ENCODE data around the gene LMNB1. TPM values are rescaled to one million over a fixed set of nuclear protein-coding genes. Genes with fewer than 3 reads are reported as not detected.

Gene LMNB1
- polyA plus RNA-seq, 1 donor (not counting 4 experiments of a cell fraction or from before 2014, with no cell fraction given), result 11.0 TPM

DNA sequence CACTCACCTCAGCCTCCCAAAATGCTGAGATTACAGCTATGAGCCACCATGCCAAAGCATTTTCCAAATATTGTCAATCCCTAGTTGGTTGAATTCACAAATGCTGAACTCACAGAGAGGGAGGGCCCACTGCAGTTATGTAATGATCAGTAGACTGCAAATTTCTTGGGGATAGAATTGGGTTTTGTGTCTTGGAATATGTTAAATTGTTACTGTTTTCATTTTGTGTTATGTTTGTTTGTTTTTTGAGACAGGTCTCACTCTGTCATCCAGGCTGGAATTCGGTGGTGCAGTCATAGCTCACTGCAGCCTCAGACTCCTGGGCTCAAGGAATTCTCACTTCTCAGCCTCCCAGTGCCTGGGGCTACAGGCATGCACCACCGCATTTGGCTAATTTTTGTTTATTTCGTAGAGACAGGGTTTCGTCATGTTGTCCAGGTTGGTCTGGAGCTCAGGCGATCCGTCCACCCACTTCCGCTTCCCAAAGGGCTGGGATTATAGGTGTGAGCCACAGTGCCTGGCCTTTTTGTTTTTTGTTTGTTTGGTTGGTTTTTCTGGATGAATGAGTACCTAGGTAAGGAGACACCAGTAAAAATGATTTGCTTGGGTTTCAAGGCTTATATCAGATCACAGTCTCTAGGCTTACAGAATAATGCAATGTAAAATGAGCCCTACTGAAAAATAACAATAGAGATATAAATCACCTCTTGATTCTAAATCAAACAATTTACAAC is 31.5 kb upstream of the LMNB1 start:
- no peak overlapping the region for H3K27ac ChIP-seq (ENCODE audit: control insufficient read depth, insufficient read depth, low read length)
- no peaks in the 10 kb centered on the region for H3K79me2 ChIP-seq (ENCODE audit: control insufficient read depth, insufficient read depth, low read length)
- no peak overlapping the region for H2AFZ ChIP-seq (ENCODE audit: control insufficient read depth, low read length)
- FAIRE-seq (no peak), DNase-seq (ENCODE audit: low read depth, low spot score) (no peak)
- no peaks in the 10 kb centered on the region for H3K4me1 ChIP-seq (ENCODE audit: control insufficient read depth, extremely low read depth, insufficient read depth, low read length)
- H4K20me1 ChIP-seq (ENCODE audit: control insufficient read depth, extremely low read depth, insufficient read depth, low read length), result no peaks in the 10 kb centered on the region
- H3K9ac ChIP-seq (ENCODE audit: control insufficient read depth, extremely low read depth, insufficient read depth, low read length), result no peak overlapping the region
- no peaks in the 10 kb centered on the region for H3K9me3 ChIP-seq (ENCODE audit: control insufficient read depth, low read depth, low read length)
- no peaks in the 10 kb centered on the region for H3K27me3 ChIP-seq (ENCODE audit: control insufficient read depth, extremely low read depth, insufficient read depth, low read length)
- TF ChIP-seq EZH2 (IDR thresholded peaks at IDR 0.05; ENCODE audit: low read length), result no peak
- TF ChIP-seq, protein P1, sequence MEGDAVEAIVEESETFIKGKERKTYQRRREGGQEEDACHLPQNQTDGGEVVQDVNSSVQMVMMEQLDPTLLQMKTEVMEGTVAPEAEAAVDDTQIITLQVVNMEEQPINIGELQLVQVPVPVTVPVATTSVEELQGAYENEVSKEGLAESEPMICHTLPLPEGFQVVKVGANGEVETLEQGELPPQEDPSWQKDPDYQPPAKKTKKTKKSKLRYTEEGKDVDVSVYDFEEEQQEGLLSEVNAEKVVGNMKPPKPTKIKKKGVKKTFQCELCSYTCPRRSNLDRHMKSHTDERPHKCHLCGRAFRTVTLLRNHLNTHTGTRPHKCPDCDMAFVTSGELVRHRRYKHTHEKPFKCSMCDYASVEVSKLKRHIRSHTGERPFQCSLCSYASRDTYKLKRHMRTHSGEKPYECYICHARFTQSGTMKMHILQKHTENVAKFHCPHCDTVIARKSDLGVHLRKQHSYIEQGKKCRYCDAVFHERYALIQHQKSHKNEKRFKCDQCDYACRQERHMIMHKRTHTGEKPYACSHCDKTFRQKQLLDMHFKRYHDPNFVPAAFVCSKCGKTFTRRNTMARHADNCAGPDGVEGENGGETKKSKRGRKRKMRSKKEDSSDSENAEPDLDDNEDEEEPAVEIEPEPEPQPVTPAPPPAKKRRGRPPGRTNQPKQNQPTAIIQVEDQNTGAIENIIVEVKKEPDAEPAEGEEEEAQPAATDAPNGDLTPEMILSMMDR (optimal IDR thresholded peaks at IDR 0.05 in 1 of 3, IDR thresholded peaks at IDR 0.05 in 1 of 3, conservative IDR thresholded peaks at IDR 0.05 in 1 of 3; ENCODE audit: extremely low read depth in 1 of 3, insufficient read depth in 2 of 3, low read length in 3 of 3), result no peak
- dilution Hi-C loops (cut with MboI; ENCODE audit: extremely low pct_ligation_motif_present, low sequenced_read_pairs), result no loop called here
- H3K4me3 ChIP-seq (ENCODE audit: control insufficient read depth in 2 of 3, extremely low read depth in 1 of 3, insufficient read depth in 2 of 3, low read depth in 1 of 3, low read length in 3 of 3), result no peak overlapping the region
- no peaks in the 10 kb centered on the region for H3K9me1 ChIP-seq (ENCODE audit: control insufficient read depth, extremely low read depth, insufficient read depth, low read length)
- H3K36me3 ChIP-seq (ENCODE audit: control insufficient read depth in 2 of 2, extremely low read depth in 1 of 2, insufficient read depth in 2 of 2, low read length in 2 of 2), result no peaks in the 10 kb centered on the region
- H3K4me2 ChIP-seq (ENCODE audit: control insufficient read depth, extremely low read depth, insufficient read depth, low read depth, low read length), result no peak overlapping the region

DNA sequence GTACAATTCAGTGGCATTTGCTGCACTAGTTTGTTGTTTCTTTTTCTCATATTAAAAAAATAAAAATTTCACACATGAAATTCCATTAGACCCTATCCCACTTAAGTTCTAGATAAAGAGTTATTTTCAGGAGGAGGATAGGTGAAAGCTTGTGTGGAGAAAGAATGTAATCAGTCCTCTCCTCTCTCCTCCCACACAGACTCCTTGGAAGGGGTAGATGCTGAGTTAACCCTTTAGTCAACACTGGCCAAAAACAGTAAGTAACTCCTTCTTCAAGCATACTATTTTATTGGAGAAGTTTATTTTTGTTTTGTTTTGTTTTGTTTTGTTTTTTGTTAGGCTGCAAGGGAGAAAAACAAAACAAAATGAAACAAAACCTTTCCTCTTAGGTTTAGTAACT is 30.6 kb upstream of the LMNB1 start:
- no peak overlapping the region for H3K9ac ChIP-seq (ENCODE audit: control insufficient read depth, extremely low read depth, insufficient read depth, low read length)
- TF ChIP-seq, protein P1 (optimal IDR thresholded peaks at IDR 0.05 in 1 of 3, IDR thresholded peaks at IDR 0.05 in 1 of 3, conservative IDR thresholded peaks at IDR 0.05 in 1 of 3; ENCODE audit: extremely low read depth in 1 of 3, insufficient read depth in 2 of 3, low read length in 3 of 3), result no peak
- no peak for TF ChIP-seq EZH2 (IDR thresholded peaks at IDR 0.05; ENCODE audit: low read length)
- H3K79me2 ChIP-seq (ENCODE audit: control insufficient read depth, insufficient read depth, low read length), result no peaks in the 10 kb centered on the region
- no peak overlapping the region for H3K4me2 ChIP-seq (ENCODE audit: control insufficient read depth, extremely low read depth, insufficient read depth, low read depth, low read length)
- DNase-seq (ENCODE audit: low read depth, low spot score) (no peak), FAIRE-seq (no peak)
- H2AFZ ChIP-seq (ENCODE audit: control insufficient read depth, low read length), result no peak overlapping the region
- H3K9me1 ChIP-seq (ENCODE audit: control insufficient read depth, extremely low read depth, insufficient read depth, low read length), result no peaks in the 10 kb centered on the region
- no peaks in the 10 kb centered on the region for H3K36me3 ChIP-seq (ENCODE audit: control insufficient read depth in 2 of 2, extremely low read depth in 1 of 2, insufficient read depth in 2 of 2, low read length in 2 of 2)
- H3K9me3 ChIP-seq (ENCODE audit: control insufficient read depth, low read depth, low read length), result no peaks in the 10 kb centered on the region
- dilution Hi-C loops (cut with MboI; ENCODE audit: extremely low pct_ligation_motif_present, low sequenced_read_pairs), result no loop called here
- no peaks in the 10 kb centered on the region for H4K20me1 ChIP-seq (ENCODE audit: control insufficient read depth, extremely low read depth, insufficient read depth, low read length)
- no peaks in the 10 kb centered on the region for H3K27me3 ChIP-seq (ENCODE audit: control insufficient read depth, extremely low read depth, insufficient read depth, low read length)
- H3K27ac ChIP-seq (ENCODE audit: control insufficient read depth, insufficient read depth, low read length), result no peak overlapping the region
- no peaks in the 10 kb centered on the region for H3K4me1 ChIP-seq (ENCODE audit: control insufficient read depth, extremely low read depth, insufficient read depth, low read length)
- H3K4me3 ChIP-seq (ENCODE audit: control insufficient read depth in 2 of 3, extremely low read depth in 1 of 3, insufficient read depth in 2 of 3, low read depth in 1 of 3, low read length in 3 of 3), result no peak overlapping the region

All from keratinocyte (primary cell).